H1 (cell line): Measurements from ENCODE around the gene TFCP2. TPM values are rescaled to one million over a fixed set of nuclear protein-coding genes. Genes with fewer than 3 reads are reported as not detected.

Experiments used
- CTCF ChIA-PET: fragments of 300-600 bp; sonication (Branson Sonifier 250); formaldehyde crosslinking; loops from one replicate; lab custom pipeline; 2021; ENCODE audit not compliant: partially characterized antibody; lab: Charles Lee
- POLR2A ChIA-PET: fragments of 300-600 bp; sonication (Branson Sonifier 250); formaldehyde crosslinking; loops from one replicate; lab custom pipeline; 2021; ENCODE audit warnings: inconsistent platforms; ENCODE audit not compliant: partially characterized antibody; lab: Charles Lee
- DNase-seq, 2 experiments: peaks; one replicate each; pipeline versions ENCODE4 v3.0.0 to v3.0.0-alpha.2; 2010 to 2022; ENCODE audit warnings: low spot score in 2 of 2, low read depth in 1 of 2, mixed read lengths in 1 of 2
- FAIRE-seq: peaks from 2 replicates; lab custom pipeline; 2011; peaks lifted over from hg19 to GRCh38; lab: Jason Lieb, UNC
- H2AFZ ChIP-seq: 2 replicates; pipeline ENCODE4 v1.8.1; 2012; ENCODE audit warnings: low read length, inconsistent platforms
- H2AK5ac ChIP-seq: 2 replicates; pipeline ENCODE4 v1.6.1; 2013; ENCODE audit warnings: low read depth, low read length
- H2BK120ac ChIP-seq: replicated peaks from 2 replicates; pipeline ENCODE3; 2013; ENCODE audit warnings: low read depth, low read length, inconsistent platforms
- H2BK12ac ChIP-seq: 2 replicates; pipeline ENCODE4 v1.6.1; 2013; ENCODE audit warnings: low read depth, low read length
- H2BK15ac ChIP-seq: 2 replicates; pipeline ENCODE4 v1.6.1; 2013; ENCODE audit warnings: low read length
- H2BK20ac ChIP-seq: 2 replicates; pipeline ENCODE4 v1.6.1; 2013; ENCODE audit warnings: low read length
- H2BK5ac ChIP-seq: 2 replicates; pipeline ENCODE4 v1.6.1; 2013; ENCODE audit warnings: low read depth, low read length
- H3K14ac ChIP-seq: 2 replicates; pipeline ENCODE4 v1.6.1; 2013; ENCODE audit warnings: inconsistent platforms; ENCODE audit not compliant: insufficient read length
- H3K18ac ChIP-seq: 2 replicates; pipeline ENCODE4 v1.6.1; 2013; ENCODE audit warnings: low read length; ENCODE audit errors: extremely low read depth
- H3K23ac ChIP-seq: 2 replicates; pipeline ENCODE4 v1.6.1; 2013; ENCODE audit warnings: inconsistent platforms; ENCODE audit not compliant: insufficient read length
- H3K23me2 ChIP-seq: 2 replicates; pipeline ENCODE4 v1.6.1; 2013; ENCODE audit warnings: low read depth, low read length
- H3K27ac ChIP-seq: 2 replicates; pipeline ENCODE4 v1.6.1; 2011; ENCODE audit warnings: low read depth, low read length, inconsistent platforms
- H3K27me3 ChIP-seq, 4 experiments: replicated peaks in 1 of 4; 1 replicate in 1 of 4; 2 replicates in 3 of 4; pipeline versions ENCODE4 v1.6.1 to v1.8.1; 2011 to 2013; ENCODE audit warnings: low read length in 3 of 4, mild to moderate bottlenecking in 3 of 4, inconsistent platforms in 2 of 4, mixed read lengths in 2 of 4, moderate library complexity in 1 of 4; ENCODE audit not compliant: control insufficient read depth in 3 of 4, insufficient read depth in 3 of 4; ENCODE audit errors: extremely low read depth in 1 of 4
- H3K36me3 ChIP-seq, 4 experiments: 2 replicates each; pipeline versions ENCODE4 v1.6.1 to v1.8.1; 2011 to 2013; ENCODE audit warnings: mild to moderate bottlenecking in 4 of 4, low read length in 3 of 4, moderate library complexity in 2 of 4, control low read depth in 1 of 4, inconsistent platforms in 1 of 4; ENCODE audit not compliant: insufficient read depth in 4 of 4, control insufficient read depth in 2 of 4
- H3K4ac ChIP-seq: replicated peaks from 2 replicates; pipeline ENCODE3; 2013; ENCODE audit warnings: low read length, low read depth, mixed read lengths, inconsistent platforms; ENCODE audit not compliant: insufficient read length
- H3K4me1 ChIP-seq, 4 experiments: replicated peaks in 1 of 4; 1 replicate in 1 of 4; 2 replicates in 3 of 4; pipeline versions ENCODE4 v1.6.1 to v1.8.1; 2011 to 2013; ENCODE audit warnings: low read length in 3 of 4, inconsistent platforms in 2 of 4, mixed read lengths in 1 of 4; ENCODE audit not compliant: insufficient read depth in 4 of 4, control insufficient read depth in 3 of 4
- H3K4me2 ChIP-seq, 2 experiments: 2 replicates each; pipeline versions ENCODE4 v1.6.1 to v1.8.1; 2011 to 2013; ENCODE audit warnings: low read depth in 2 of 2, low read length in 2 of 2, control low read depth in 1 of 2, inconsistent platforms in 1 of 2, mild to moderate bottlenecking in 1 of 2; ENCODE audit not compliant: insufficient read depth in 1 of 2
- H3K4me3 ChIP-seq, 4 experiments: fragments of 200-600, 300-600 bp in 1 of 4; sonication (generic), shearing (Covaris generic), sonication (Bioruptor Twin) in 1 of 4; 2 replicates each; pipeline versions ENCODE4 v1.5.1 to v1.8.1; 2011 to 2016; ENCODE audit warnings: low read length in 4 of 4, low read depth in 3 of 4, control low read depth in 2 of 4, inconsistent platforms in 2 of 4, mild to moderate bottlenecking in 2 of 4, mixed read lengths in 1 of 4, moderate library complexity in 1 of 4; ENCODE audit not compliant: insufficient read depth in 2 of 4; ENCODE audit errors: extremely low read depth in 1 of 4
- H3K56ac ChIP-seq: replicated peaks from 2 replicates; pipeline ENCODE3; 2013; ENCODE audit warnings: low read depth, mild to moderate bottlenecking, mixed read lengths, low read length, inconsistent platforms; ENCODE audit not compliant: insufficient read length
- H3K79me1 ChIP-seq: 2 replicates; pipeline ENCODE4 v1.6.1; 2013; ENCODE audit warnings: low read depth, low read length, control low read depth
- H3K79me2 ChIP-seq, 2 experiments: 2 replicates each; pipeline versions ENCODE4 v1.6.1 to v1.8.1; 2012 to 2013; ENCODE audit warnings: low read length in 2 of 2, mild to moderate bottlenecking in 2 of 2, inconsistent platforms in 1 of 2; ENCODE audit not compliant: insufficient read depth in 2 of 2, control insufficient read depth in 1 of 2
- H3K9ac ChIP-seq, 4 experiments: replicated peaks in 1 of 4; 1 replicate in 1 of 4; 2 replicates in 3 of 4; pipeline versions ENCODE4 v1.6.1 to v1.8.1; 2011 to 2013; ENCODE audit warnings: low read depth in 3 of 4, low read length in 3 of 4, control low read depth in 2 of 4, mild to moderate bottlenecking in 2 of 4, moderate library complexity in 2 of 4, inconsistent platforms in 1 of 4; ENCODE audit errors: extremely low read depth in 1 of 4
- H3K9me3 ChIP-seq, 2 experiments: 2 replicates each; pipeline versions ENCODE4 v1.6.1 to v1.8.1; 2012 to 2013; ENCODE audit warnings: mild to moderate bottlenecking in 2 of 2, moderate library complexity in 2 of 2, control low read depth in 1 of 2, inconsistent platforms in 1 of 2, low read depth in 1 of 2, low read length in 1 of 2, mixed read lengths in 1 of 2; ENCODE audit not compliant: insufficient read depth in 2 of 2
- H4K20me1 ChIP-seq, 2 experiments: replicated peaks in 1 of 2; 2 replicates each; pipeline versions ENCODE3 to v1.8.1; 2011 to 2013; ENCODE audit warnings: inconsistent platforms in 2 of 2, low read length in 2 of 2, mild to moderate bottlenecking in 1 of 2; ENCODE audit not compliant: insufficient read depth in 2 of 2, control insufficient read depth in 1 of 2
- H4K5ac ChIP-seq: 2 replicates; pipeline ENCODE4 v1.6.1; 2013; ENCODE audit warnings: low read length, low read depth, mixed read lengths, inconsistent platforms; ENCODE audit not compliant: insufficient read length
- H4K8ac ChIP-seq: 2 replicates; pipeline ENCODE4 v1.8.0; 2013; ENCODE audit warnings: mild to moderate bottlenecking, moderate library complexity, low read length, inconsistent platforms; ENCODE audit not compliant: insufficient read depth; ENCODE audit errors: extremely low read depth
- H4K91ac ChIP-seq: replicated peaks from 2 replicates; pipeline ENCODE3; 2013; ENCODE audit warnings: low read length, mixed read lengths, inconsistent platforms; ENCODE audit not compliant: insufficient read length
- BCL11A ChIP-seq, 2 experiments: IDR thresholded peaks; one replicate each; pipeline ENCODE4 v1.6.1; 2011; ENCODE audit warnings: low read depth in 2 of 2, low read length in 2 of 2, mild to moderate bottlenecking in 2 of 2
- BRCA1 ChIP-seq: IDR thresholded peaks from 2 replicates; pipeline ENCODE4 v1.6.1; 2012; ENCODE audit warnings: low read depth, low read length, improper control_type of control experiment
- CEBPB ChIP-seq: IDR thresholded peaks from 2 replicates; pipeline ENCODE4 v1.6.1; 2012; ENCODE audit warnings: low read depth, low read length
- CHD1 ChIP-seq: IDR thresholded peaks from 2 replicates; pipeline ENCODE4 v1.6.1; 2012; ENCODE audit warnings: low read depth, low read length, improper control_type of control experiment
- EP300 ChIP-seq, 2 experiments: IDR thresholded peaks; 1 replicate in 1 of 2; 2 replicates in 1 of 2; pipeline ENCODE4 v1.6.1; 2011 to 2012; ENCODE audit warnings: low read depth in 2 of 2, low read length in 2 of 2, mild to moderate bottlenecking in 2 of 2, borderline replicate concordance in 1 of 2, inconsistent platforms in 1 of 2, moderate library complexity in 1 of 2
- GTF2F1 ChIP-seq: IDR thresholded peaks from 2 replicates; pipeline ENCODE4 v1.6.1; 2012; ENCODE audit warnings: low read depth, low read length, improper control_type of control experiment, borderline replicate concordance
- JUND ChIP-seq: IDR thresholded peaks from 2 replicates; pipeline ENCODE4 v1.6.1; 2011; ENCODE audit warnings: mild to moderate bottlenecking, improper control_type of control experiment, low read length
- KDM1A ChIP-seq: fragments of 200-600, 300-600 bp; sonication (generic); IDR thresholded peaks from 2 replicates; pipeline ENCODE4 v1.7.1; 2016; ENCODE audit warnings: mild to moderate bottlenecking, low read length, borderline replicate concordance
- MAX ChIP-seq: IDR thresholded peaks from 2 replicates; pipeline ENCODE4 v1.6.1; 2012; ENCODE audit warnings: inconsistent platforms
- POLR2A ChIP-seq, 2 experiments: IDR thresholded peaks; 1 replicate in 1 of 2; 2 replicates in 1 of 2; pipeline ENCODE4 v1.6.1; 2011; ENCODE audit warnings: low read depth in 2 of 2, low read length in 2 of 2, mild to moderate bottlenecking in 2 of 2; ENCODE audit errors: control extremely low read depth in 1 of 2
- POLR2AphosphoS5 ChIP-seq: IDR thresholded peaks from 2 replicates; pipeline ENCODE4 v1.6.1; 2011; ENCODE audit warnings: low read depth, low read length
- SP1 ChIP-seq: IDR thresholded peaks from 2 replicates; pipeline ENCODE4 v1.6.1; 2011; ENCODE audit warnings: low read depth, low read length
- SP4 ChIP-seq: IDR thresholded peaks from 2 replicates; pipeline ENCODE4 v1.6.1; 2012; ENCODE audit warnings: low read length, inconsistent platforms
- SRF ChIP-seq: IDR thresholded peaks from 2 replicates; pipeline ENCODE4 v1.6.1; 2011; ENCODE audit warnings: mild to moderate bottlenecking, low read depth, low read length, moderate library complexity
- SUZ12 ChIP-seq: fragments of 200-600 bp; sonication (generic); IDR thresholded peaks from 2 replicates; pipeline ENCODE4 v1.6.1; 2012; ENCODE audit warnings: mild to moderate bottlenecking, inconsistent platforms, low read length, moderate library complexity, mixed read lengths
- TEAD4 ChIP-seq: IDR thresholded peaks from 2 replicates; pipeline ENCODE4 v1.6.1; 2012; ENCODE audit warnings: low read depth, low read length, inconsistent platforms, mixed read lengths
- WGBS, 2 experiments: shearing (Covaris generic) in 1 of 2; methylation state at CpG; one replicate each; pipeline versions ENCODE4 v1.1.6 to v1.1.7; 2013 to 2015; ENCODE audit warnings: low lambda C conversion rate in 2 of 2, mixed read lengths in 2 of 2, inconsistent platforms in 1 of 2, low coverage in 1 of 2, missing lambda C conversion rate in 1 of 2; ENCODE audit not compliant: insufficient replicate concordance in 2 of 2, insufficient coverage in 1 of 2, insufficient read length in 1 of 2; ENCODE audit errors: extremely low coverage in 1 of 2, missing lambda C conversion rate in 1 of 2; 5-methylcytosine and 5-hydroxymethylcytosine counted together
- polyA plus RNA-seq, 7 experiments: library from polyadenylated mRNA; depleted of rRNA in 3 of 7; stranded (reverse) in 5 of 7; unstranded in 2 of 7; fragments of >200 nt in 5 of 7; fragments of 200-250 nt in 2 of 7; gene quantifications; 1 replicate in 5 of 7; 2 replicates in 1 of 7; 4 replicates in 1 of 7; pipeline versions ENCODE4 v1.2.1 to v1.2.3, GENCODE V29; 2011 to 2013; ENCODE audit warnings: missing spikeins in 2 of 7, mixed read lengths in 2 of 7
- total RNA-seq: library from RNA; stranded (reverse); fragmentation: NEBNext Ultra II Directional; extraction: Animal tissue kit (Norgen Biotek cat#: 25700); gene quantifications from 2 replicates; pipeline ENCODE4 v1.2.1, GENCODE V29; 2021

TFCP2 gene
- total and polyA plus RNA-seq, 2 of the 8 experiments (the other 6 are each of a cell fraction or from before 2014, with no cell fraction given): 19.8 to 49.2 TPM

- H4K8ac ChIP-seq: no peak overlapping the region
- H2BK5ac ChIP-seq: no peak overlapping the region
- no peak overlapping the region for H4K91ac ChIP-seq
- H3K18ac ChIP-seq: no peak overlapping the region
- no peak overlapping the region for H2AK5ac ChIP-seq
- H2BK15ac ChIP-seq: no peak overlapping the region
- no peak for FAIRE-seq
- no peaks in the 10 kb centered on the region for H3K27me3 ChIP-seq
- CTCF ChIA-PET: no interaction called here
- H3K4me2 ChIP-seq: no peak overlapping the region
- H3K4ac ChIP-seq: no peak overlapping the region
- POLR2A ChIA-PET: interaction anchor here (1.0 to 2.0 kb wide), 3 partner anchors 10 to 161 kb away, joined by 3 to 5 read pairs (median 3); no protein-coding TSS in a partner anchor
- H3K14ac ChIP-seq: no peak overlapping the region
- H3K79me2 ChIP-seq: peaks cover 9 to 51% of the 10 kb centered on the region in 2 experiments; a peak in 3 of 4 replicates
- no peak overlapping the region for H2BK20ac ChIP-seq
- peaks cover 11% of the 10 kb centered on the region for H3K79me1 ChIP-seq
- H2BK12ac ChIP-seq: no peak overlapping the region
- H4K5ac ChIP-seq: no peak overlapping the region
- peaks cover 4 to 6% (median 5%) of the 10 kb centered on the region in 4 experiments; a peak in 4 of 7 replicates for H3K4me1 ChIP-seq
- peaks cover 0 to 5% (median 0%) of the 10 kb centered on the region in 4 experiments; a peak in 2 of 8 replicates for H3K36me3 ChIP-seq
- no peak overlapping the region for H2AFZ ChIP-seq
- H3K27ac ChIP-seq: no peak overlapping the region
- H3K4me3 ChIP-seq: no peak overlapping the region
- H3K9ac ChIP-seq: no peak overlapping the region
- peaks cover 2 to 8% of the 10 kb centered on the region in 2 experiments for H4K20me1 ChIP-seq
- no peak overlapping the region for H3K23ac ChIP-seq
- no peaks in the 10 kb centered on the region for H3K9me3 ChIP-seq
- WGBS, 2 experiments: 96% methylated on average over 4 of the region's 4 CpGs; no CpG with 5 or more reads in 1 of the 2 experiments
- peaks cover 7% of the 10 kb centered on the region for H3K23me2 ChIP-seq
- H2BK120ac ChIP-seq: no peak overlapping the region
- H3K56ac ChIP-seq: no peak overlapping the region
- DNase-seq: no peak
- no peak for TF ChIP-seq BCL11A (IDR thresholded peaks at IDR 0.05; ENCODE audit: low read depth in 2 of 2, low read length in 2 of 2)
- TF ChIP-seq MAX: no peak
- no peak for TF ChIP-seq POLR2A (IDR thresholded peaks at IDR 0.05; ENCODE audit: control extremely low read depth in 1 of 2, low read depth in 2 of 2, low read length in 2 of 2)
- TF ChIP-seq POLR2AphosphoS5: no peak
- TF ChIP-seq EP300 (IDR thresholded peaks at IDR 0.05; ENCODE audit: borderline replicate concordance in 1 of 2, low read depth in 2 of 2, low read length in 2 of 2): no peak
- TF ChIP-seq TEAD4: no peak
- TF ChIP-seq JUND: no peak
- no peak for TF ChIP-seq SUZ12
- TF ChIP-seq KDM1A: no peak
- no peak for TF ChIP-seq SRF
- TF ChIP-seq CHD1: no peak
- no peak for TF ChIP-seq CEBPB
- TF ChIP-seq SP1: no peak
- no peak for TF ChIP-seq BRCA1
- no peak for TF ChIP-seq GTF2F1
- no peak for TF ChIP-seq SP4
Measured at GRCh38 chr12:51080136-51080535, 92.8 kb downstream of the TFCP2 start.
